H1 (cell line): ENCODE data around the gene GCH1. TPM values are rescaled to one million over a fixed set of nuclear protein-coding genes. Genes with fewer than 3 reads are reported as not detected.

Source experiments
- GABPA ChIP-seq: IDR thresholded peaks from 2 replicates; pipeline ENCODE4 v1.6.1; 2011; ENCODE audit warnings: mild to moderate bottlenecking, low read length, moderate library complexity, borderline replicate concordance; ENCODE audit not compliant: insufficient read depth
- polyA plus RNA-seq, 7 experiments: library from polyadenylated mRNA; depleted of rRNA in 3 of 7; stranded (reverse) in 5 of 7; unstranded in 2 of 7; fragments of >200 nt in 5 of 7; fragments of 200-250 nt in 2 of 7; gene quantifications; 1 replicate in 5 of 7; 2 replicates in 1 of 7; 4 replicates in 1 of 7; pipeline versions ENCODE4 v1.2.1 to v1.2.3, GENCODE V29; 2011 to 2013; ENCODE audit warnings: missing spikeins in 2 of 7, mixed read lengths in 2 of 7
- total RNA-seq: library from RNA; stranded (reverse); fragmentation: NEBNext Ultra II Directional; extraction: Animal tissue kit (Norgen Biotek cat#: 25700); gene quantifications from 2 replicates; pipeline ENCODE4 v1.2.1, GENCODE V29; 2021

Gene GCH1
- total and polyA plus RNA-seq, 2 of the 8 experiments (the other 6 are each of a cell fraction or from before 2014, with no cell fraction given), result 7.3 to 7.9 TPM

DNA sequence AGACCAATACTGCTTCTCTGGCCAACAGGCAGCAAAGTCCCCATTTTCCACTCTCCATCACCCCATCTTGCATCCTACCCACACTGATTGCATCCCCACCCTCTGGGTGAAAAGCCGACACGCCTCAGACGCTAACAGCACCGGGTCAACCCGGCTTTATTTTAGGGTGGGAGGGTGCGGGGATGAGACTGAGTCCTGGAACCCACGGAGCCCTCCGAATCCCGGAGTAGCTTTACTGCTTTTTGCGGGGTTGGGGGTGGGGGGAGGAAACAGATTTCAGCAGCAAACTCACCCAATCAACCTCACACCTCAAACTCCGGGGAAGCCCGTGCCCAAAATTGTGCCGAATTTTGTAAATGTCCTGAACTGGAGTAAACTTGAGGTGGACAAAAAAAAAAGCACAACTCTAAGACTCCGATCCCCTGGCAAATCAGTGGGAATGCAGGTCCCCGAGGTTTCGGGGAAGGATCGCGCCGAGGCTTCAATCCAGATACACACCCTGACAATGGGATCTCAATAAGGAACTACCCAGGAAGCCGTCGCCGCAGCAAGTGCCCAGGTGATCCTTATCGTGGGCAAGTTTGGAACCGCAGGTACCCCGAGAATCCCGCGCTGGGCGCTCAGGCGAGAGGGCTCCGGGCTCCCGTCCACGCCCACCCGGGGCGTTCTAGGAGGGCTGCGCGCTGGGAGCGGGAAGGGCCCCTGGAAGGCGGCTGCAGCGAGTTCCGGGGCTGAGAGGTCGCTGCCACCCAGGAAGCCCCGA is 1.1 kb downstream of the GCH1 start (continued):
- no peak for TF ChIP-seq GABPA
